ENCODE measurements around the gene VPS36. TPM values are rescaled to one million over a fixed set of nuclear protein-coding genes. Genes with fewer than 3 reads are reported as not detected.
"Not testable (repeated sequence)": the region's sequence is repeated elsewhere in the genome, so short reads cannot be mapped to it uniquely, and the experiment has no call there.

Gene VPS36
- polyA plus RNA-seq, 2 of the 4 experiments (the other 2 are of a cell fraction), result 12.6 to 23.1 TPM

- TF ChIP-seq, protein P1, sequence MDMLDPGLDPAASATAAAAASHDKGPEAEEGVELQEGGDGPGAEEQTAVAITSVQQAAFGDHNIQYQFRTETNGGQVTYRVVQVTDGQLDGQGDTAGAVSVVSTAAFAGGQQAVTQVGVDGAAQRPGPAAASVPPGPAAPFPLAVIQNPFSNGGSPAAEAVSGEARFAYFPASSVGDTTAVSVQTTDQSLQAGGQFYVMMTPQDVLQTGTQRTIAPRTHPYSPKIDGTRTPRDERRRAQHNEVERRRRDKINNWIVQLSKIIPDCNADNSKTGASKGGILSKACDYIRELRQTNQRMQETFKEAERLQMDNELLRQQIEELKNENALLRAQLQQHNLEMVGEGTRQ (IDR thresholded peaks at IDR 0.05), result no peak
- TF ChIP-seq TP53 (CRISPR knock-in tag; IDR thresholded peaks at IDR 0.05), result no peak
Measured at GRCh38 chr13:52374873-52375411, 75.5 kb downstream of the VPS36 start (continued).

- POLR2A ChIA-PET, result no interaction called here
- FAIRE-seq (no peak), ATAC-seq (no peak)
Measured at GRCh38 chr13:52374389-52374788, 76.0 kb downstream of the VPS36 start.

DNA sequence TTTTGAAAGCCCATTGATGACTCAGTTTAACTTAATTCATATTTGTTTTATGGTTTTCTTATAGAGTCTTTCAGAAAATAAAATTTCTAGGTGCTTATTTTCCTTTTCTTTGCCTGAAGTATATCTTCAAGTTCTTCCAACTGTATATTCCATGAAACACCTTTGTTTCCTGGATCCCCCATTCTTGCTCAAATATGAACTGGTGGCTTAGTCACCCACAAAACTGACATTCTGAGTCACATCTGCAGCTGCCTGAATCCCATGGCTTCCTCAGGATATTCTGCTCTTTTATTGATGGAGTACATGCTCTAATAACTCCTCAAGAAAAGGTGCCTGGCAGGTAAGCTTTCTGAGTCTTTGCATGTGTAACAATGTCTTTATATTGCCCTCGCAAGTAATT is 77.2 kb downstream of the VPS36 start:
- 100% methylated on average over 1 of the region's 1 CpG for WGBS (ENCODE audit: missing lambda C conversion rate)
- ATAC-seq; POLR2A ChIA-PET; FAIRE-seq; DNase-seq (ENCODE audit: low read depth in 1 of 2, low spot score in 1 of 2); H3K9me3 ChIP-seq; H3K4me2 ChIP-seq; H3K27ac ChIP-seq; H3K4me3 ChIP-seq: not testable (repeated sequence)
- CTCF ChIA-PET, result interaction anchor here (1.2 kb wide), 1 partner anchor 78 kb away, joined by 3 read pairs; no protein-coding TSS in a partner anchor
- H3K4me1 ChIP-seq, result peaks cover 11% of the 10 kb centered on the region; the same call in 2 of the 3 replicates

More at GRCh38 chr13:52374389-52374788, 76.0 kb downstream of the VPS36 start:
- CTCF ChIA-PET, result interaction anchor here (1.2 kb wide), 1 partner anchor 77 kb away, joined by 3 read pairs; no protein-coding TSS in a partner anchor
- 93% methylated on average over 4 of the region's 4 CpGs for whole genome bisulfite sequencing (ENCODE audit: missing lambda C conversion rate)
- Histone ChIP-seq H3K4me3 (no peak overlapping the region), H3K4me2 (no peak overlapping the region), H3K9me3 (no peaks in the 10 kb centered on the region), H3K4me1 (peaks cover 11% of the 10 kb centered on the region; the same call in 2 of the 3 replicates), H3K27ac (no peak overlapping the region)
- no peak for DNase-seq (ENCODE audit: low read depth in 1 of 2, low spot score in 1 of 2)
- TF ChIP-seq CEBPB (IDR thresholded peaks at IDR 0.05), result no peak

- Histone ChIP-seq H3K9me3 (no peaks in the 10 kb centered on the region), H3K4me2 (0 out of 3 replicates have a peak overlapping the region, but pooled peaks have one; percentile 13), H3K4me1 (peaks cover 11% of the 10 kb centered on the region; the same call in 2 of the 3 replicates), H3K27ac (no peak overlapping the region; a peak in 1 of 6 replicates), H3K4me3 (no peak overlapping the region)
- ChIA-PET CTCF (interaction anchor here (0.8 to 1.6 kb wide), 2 partner anchors 11 to 79 kb away, joined by 4 to 5 read pairs; no protein-coding TSS in a partner anchor), POLR2A (interaction anchor here (0.7 kb wide), 1 partner anchor 75 kb away, joined by 3 read pairs; no protein-coding TSS in a partner anchor)
- no peak for ATAC-seq
- WGBS (ENCODE audit: missing lambda C conversion rate), result 32% methylated on average over 3 of the region's 3 CpGs
- FAIRE-seq, result no peak
- TF ChIP-seq, protein P1 (IDR thresholded peaks at IDR 0.05), result no peak
- TF ChIP-seq FOSL2 (IDR thresholded peaks at IDR 0.05) (no peak), FOSL2 (CRISPR knock-in tag; IDR thresholded peaks at IDR 0.05) (0 out of 2 replicates have a peak, but pooled peaks have one; percentile 16), RNF2 (IDR thresholded peaks at IDR 0.05; ENCODE audit: borderline replicate concordance, low read depth) (no peak), REST (IDR thresholded peaks at IDR 0.05) (no peak), GATA3 (IDR thresholded peaks at IDR 0.05; ENCODE audit: borderline replicate concordance) (no peak), CEBPB (IDR thresholded peaks at IDR 0.05) (no peak), ZSCAN20 (CRISPR knock-in tag; IDR thresholded peaks at IDR 0.05) (no peak)
- DNase-seq (ENCODE audit: low read depth in 1 of 2, low spot score in 1 of 2), result no peak
Measured at GRCh38 chr13:52371736-52372247, 78.6 kb downstream of the VPS36 start.

DNA sequence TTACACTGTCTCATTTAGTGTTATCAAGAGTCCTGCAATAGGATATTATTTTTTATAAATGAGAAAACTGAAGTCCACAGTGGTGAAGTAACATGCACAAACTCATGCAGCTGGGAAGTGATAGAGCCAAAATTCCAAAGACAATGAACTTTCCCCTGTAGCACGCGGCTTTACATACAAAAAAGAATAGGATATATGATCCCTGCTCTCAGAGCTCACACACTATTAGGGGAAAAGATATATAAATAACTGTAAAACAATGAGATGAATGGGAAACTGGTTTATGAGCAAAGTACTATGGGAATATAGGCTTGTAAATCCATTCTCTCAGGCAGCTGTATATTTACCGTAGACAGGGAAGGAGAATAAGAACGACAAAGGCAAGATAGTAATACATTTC is 84.1 kb downstream of the VPS36 start:
- no peak for FAIRE-seq
- TF ChIP-seq SREBF2 (IDR thresholded peaks at IDR 0.05) (no peak), MYC (IDR thresholded peaks at IDR 0.05; ENCODE audit: borderline replicate concordance, low read length) (no peak), KDM5A (IDR thresholded peaks at IDR 0.05) (no peak), EHMT2 (IDR thresholded peaks at IDR 0.05; ENCODE audit: low read depth) (no peak), CHD4 (IDR thresholded peaks at IDR 0.05; ENCODE audit: borderline replicate concordance) (no peak), RFX5 (IDR thresholded peaks at IDR 0.05) (no peak), ZNF302 (CRISPR knock-in tag; IDR thresholded peaks at IDR 0.05) (no peak), PBX3 (IDR thresholded peaks at IDR 0.05) (no peak), RCOR1 (IDR thresholded peaks at IDR 0.05; ENCODE audit: low read depth, low read length) (no peak), FOSB (CRISPR knock-in tag; IDR thresholded peaks at IDR 0.05) (no peak), PHF8 (IDR thresholded peaks at IDR 0.05; ENCODE audit: borderline replicate concordance, low read depth) (no peak)

More for the DNA sequence above, 84.1 kb downstream of the VPS36 start:
- POLR2A ChIA-PET, result no interaction called here
- Histone ChIP-seq H3K4me2 (no peak overlapping the region), H3K9me3 (no peaks in the 10 kb centered on the region), H3K4me1 (0 out of 3 replicates have a peak, but pooled peaks cover under 1% of the 10 kb centered on the region), H3K27ac (no peak overlapping the region), H3K4me3 (no peak overlapping the region)
- ATAC-seq (no peak), DNase-seq (ENCODE audit: low read depth in 1 of 2, low spot score in 1 of 2) (no peak)
- 94% methylated on average over 4 of the region's 4 CpGs for WGBS (ENCODE audit: missing lambda C conversion rate)
- CTCF ChIA-PET, result no interaction called here

All from A549 (cell line).